Fibroblast of lung (primary cell): ENCODE results near the gene MYO3B.

Experiments
- CTCF ChIP-seq, 2 donors: IDR thresholded peaks in 1 of 2; conservative IDR thresholded peaks in 1 of 2; 1 replicate in 1 of 2; 2 replicates in 1 of 2; pipeline ENCODE4 v1.5.1; 2011 to 2012; ENCODE audit warnings: low read length in 2 of 2, control low read depth in 1 of 2, inconsistent platforms in 1 of 2, low read depth in 1 of 2, mild to moderate bottlenecking in 1 of 2
- EZH2 ChIP-seq: IDR thresholded peaks from 2 replicates; pipeline ENCODE4 v1.5.1; 2012; ENCODE audit warnings: low read length, control low read depth, mild to moderate bottlenecking; ENCODE audit errors: missing control alignments

- TF ChIP-seq EZH2 (no peak), CTCF (conservative IDR thresholded peaks at IDR 0.05 in 1 of 2, IDR thresholded peaks at IDR 0.05 in 1 of 2; ENCODE audit: low read depth in 1 of 2, low read length in 2 of 2) (no peak)
Measured at GRCh38 chr2:170350929-170351826, 173.2 kb downstream of the MYO3B start.
